ENCODE results near the gene SNX8. TPM values are rescaled to one million over a fixed set of nuclear protein-coding genes. Genes with fewer than 3 reads are reported as not detected.

SNX8 gene
- total and polyA plus RNA-seq, 2 donors (not counting 3 experiments of a cell fraction or from before 2014, with no cell fraction given), result 24.5 to 50.3 TPM

DNA sequence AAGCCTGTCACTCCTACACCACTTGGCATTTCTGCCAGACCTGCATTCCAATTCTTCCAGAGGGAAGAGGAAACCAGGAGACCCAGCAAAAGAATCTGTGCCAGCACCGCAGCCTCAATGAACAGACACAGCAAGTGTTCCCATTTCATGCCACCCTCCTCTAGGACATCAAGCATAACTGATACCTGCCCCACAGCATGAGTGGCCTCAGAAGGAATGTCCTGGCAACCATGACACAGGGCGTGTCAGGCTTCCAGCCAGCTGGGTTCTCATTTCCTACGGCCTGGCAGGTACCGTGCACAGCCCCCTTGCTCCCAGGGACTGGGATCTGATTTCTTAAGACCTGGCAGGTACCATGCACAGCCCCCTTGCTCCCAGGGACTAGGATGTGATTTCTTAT lies 89.3 kb downstream of the SNX8 start:
- H2AFZ ChIP-seq (ENCODE audit: low read depth, low read length), result no peak overlapping the region
- H3K9me1 ChIP-seq (replicated peaks; ENCODE audit: control insufficient read depth, extremely low read depth, insufficient read depth, low read length), result no peaks in the 10 kb centered on the region
- no peak overlapping the region for H3K9ac ChIP-seq (replicated peaks; ENCODE audit: extremely low read depth, insufficient read depth, low read length)
- H3K4me3 ChIP-seq (replicated peaks in 1 of 3; ENCODE audit: insufficient read depth in 1 of 3, low read depth in 1 of 3, low read length in 3 of 3), result no peak overlapping the region
- no peak for DNase-seq (ENCODE audit: low read depth, low spot score)
- no peaks in the 10 kb centered on the region for H3K9me3 ChIP-seq (replicated peaks; ENCODE audit: control insufficient read depth, insufficient read depth, low read length)
- no peak for TF ChIP-seq POLR2AphosphoS5 (IDR thresholded peaks at IDR 0.05; ENCODE audit: insufficient read depth, low read depth, low read length)
- no peak for TF ChIP-seq JUN (IDR thresholded peaks at IDR 0.05; ENCODE audit: borderline replicate concordance, insufficient read depth, insufficient read length, low read depth)
- TF ChIP-seq, protein P1, sequence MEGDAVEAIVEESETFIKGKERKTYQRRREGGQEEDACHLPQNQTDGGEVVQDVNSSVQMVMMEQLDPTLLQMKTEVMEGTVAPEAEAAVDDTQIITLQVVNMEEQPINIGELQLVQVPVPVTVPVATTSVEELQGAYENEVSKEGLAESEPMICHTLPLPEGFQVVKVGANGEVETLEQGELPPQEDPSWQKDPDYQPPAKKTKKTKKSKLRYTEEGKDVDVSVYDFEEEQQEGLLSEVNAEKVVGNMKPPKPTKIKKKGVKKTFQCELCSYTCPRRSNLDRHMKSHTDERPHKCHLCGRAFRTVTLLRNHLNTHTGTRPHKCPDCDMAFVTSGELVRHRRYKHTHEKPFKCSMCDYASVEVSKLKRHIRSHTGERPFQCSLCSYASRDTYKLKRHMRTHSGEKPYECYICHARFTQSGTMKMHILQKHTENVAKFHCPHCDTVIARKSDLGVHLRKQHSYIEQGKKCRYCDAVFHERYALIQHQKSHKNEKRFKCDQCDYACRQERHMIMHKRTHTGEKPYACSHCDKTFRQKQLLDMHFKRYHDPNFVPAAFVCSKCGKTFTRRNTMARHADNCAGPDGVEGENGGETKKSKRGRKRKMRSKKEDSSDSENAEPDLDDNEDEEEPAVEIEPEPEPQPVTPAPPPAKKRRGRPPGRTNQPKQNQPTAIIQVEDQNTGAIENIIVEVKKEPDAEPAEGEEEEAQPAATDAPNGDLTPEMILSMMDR (IDR thresholded peaks at IDR 0.05; ENCODE audit: extremely low read depth in 1 of 2, insufficient read depth in 1 of 2, low read depth in 1 of 2, low read length in 2 of 2), result no peak
- TF ChIP-seq POLR2A (IDR thresholded peaks at IDR 0.05; ENCODE audit: low read depth, low read length), result no peak
- TF ChIP-seq, protein P2, sequence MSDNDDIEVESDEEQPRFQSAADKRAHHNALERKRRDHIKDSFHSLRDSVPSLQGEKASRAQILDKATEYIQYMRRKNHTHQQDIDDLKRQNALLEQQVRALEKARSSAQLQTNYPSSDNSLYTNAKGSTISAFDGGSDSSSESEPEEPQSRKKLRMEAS (IDR thresholded peaks at IDR 0.05; ENCODE audit: insufficient read depth, insufficient read length), result no peak
- TF ChIP-seq GATA2 (IDR thresholded peaks at IDR 0.05; ENCODE audit: insufficient read depth, insufficient read length, low read depth, low read length), result no peak
- TF ChIP-seq MYC (IDR thresholded peaks at IDR 0.05; ENCODE audit: low read depth, low read length), result no peak
- no peak for TF ChIP-seq EZH2 (IDR thresholded peaks at IDR 0.05; ENCODE audit: borderline replicate concordance, low read depth, low read length, severe bottlenecking)
- TF ChIP-seq FOS (IDR thresholded peaks at IDR 0.05; ENCODE audit: borderline replicate concordance, insufficient read depth, low read length), result no peak
- no peak overlapping the region for H3K4me2 ChIP-seq (ENCODE audit: insufficient read depth, low read length)
- no peak overlapping the region for H3K27ac ChIP-seq (ENCODE audit: insufficient read depth, low read depth, low read length)
- CTCF ChIA-PET, result no interaction called here
- no peaks in the 10 kb centered on the region for H4K20me1 ChIP-seq (replicated peaks; ENCODE audit: control insufficient read depth, extremely low read depth, insufficient read depth, low read length)
- peaks cover 2% of the 10 kb centered on the region for H3K79me2 ChIP-seq (ENCODE audit: control insufficient read depth, insufficient read depth, low read length)
- FAIRE-seq, result no peak
- no TSS peak for BruUV-seq (replicated peaks)
- intact Hi-C loops (cut with micrococcal nuclease) (no loop called here), dilution Hi-C loops (cut with MboI; ENCODE audit: extremely low pct_ligation_motif_present, low sequenced_read_pairs) (no loop called here)
- H3K4me1 ChIP-seq (ENCODE audit: control insufficient read depth, extremely low read depth, insufficient read depth, low read length), result no peaks in the 10 kb centered on the region
- no peaks in the 10 kb centered on the region for H3K27me3 ChIP-seq (ENCODE audit: control insufficient read depth in 2 of 2, insufficient read depth in 2 of 2, low read length in 2 of 2)
- peaks cover 8 to 36% of the 10 kb centered on the region in 2 experiments for H3K36me3 ChIP-seq (ENCODE audit: control insufficient read depth in 2 of 2, extremely low read depth in 1 of 2, insufficient read depth in 2 of 2, low read length in 2 of 2)
- POLR2A ChIA-PET, result no interaction called here

All from endothelial cell of umbilical vein (primary cell).